Stimulated activated CD8-positive, alpha-beta memory T cell treated with anti-CD3 and anti-CD28 coated beads, Interleukin-15, amount 100 ng/mL, for 24 hours (primary cell): ENCODE measurements around the gene ATAT1.

ENCODE experiments used
- DNase-seq: peaks from one replicate; pipeline ENCODE4 v3.0.0-alpha.2; 2020; ENCODE audit warnings: low read depth

The ATAT1 gene

DNA sequence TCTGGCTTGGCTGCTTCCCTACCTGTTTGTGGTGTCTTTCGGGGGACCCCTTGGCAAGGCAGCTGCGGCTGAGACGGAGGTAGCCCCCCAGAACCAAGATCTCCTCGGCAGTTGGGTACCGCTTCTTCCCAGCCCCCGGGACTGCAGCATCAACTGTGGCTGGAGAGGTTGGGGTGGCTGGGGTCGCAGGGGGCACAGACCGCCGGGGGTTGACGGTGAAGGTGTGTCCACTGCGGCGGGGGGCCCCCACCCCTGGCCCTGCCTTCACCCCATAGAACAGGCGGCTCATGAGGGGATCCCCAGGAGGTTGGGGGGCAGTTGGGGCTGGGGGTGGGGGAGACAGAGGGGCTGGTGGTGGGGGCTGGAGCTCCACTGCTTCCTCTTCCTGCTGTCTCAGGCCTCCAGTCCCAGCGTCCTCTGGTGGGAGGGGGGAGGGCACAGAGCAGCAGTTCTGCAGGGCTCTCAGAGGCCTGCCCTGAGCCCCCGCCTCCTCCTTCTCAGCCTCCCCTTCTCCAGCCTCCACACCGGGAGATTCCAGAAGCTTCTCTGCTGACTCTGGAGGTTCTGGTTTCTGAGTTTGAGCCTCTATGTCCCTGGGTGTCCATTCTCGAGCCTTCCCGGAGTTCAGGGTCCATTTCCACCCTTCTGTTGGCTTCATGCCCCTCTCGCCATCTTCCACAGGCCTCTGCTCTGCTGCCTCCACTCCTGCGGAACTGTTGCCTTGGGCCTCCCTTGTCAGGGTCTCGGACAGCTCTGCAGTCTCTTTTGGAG lies 57.9 kb downstream of the ATAT1 start:
- no peak for DNase-seq

- no peak for DNase-seq
Observed at GRCh38 chr6:30685157-30686008, 58.7 kb downstream of the ATAT1 start.

DNA sequence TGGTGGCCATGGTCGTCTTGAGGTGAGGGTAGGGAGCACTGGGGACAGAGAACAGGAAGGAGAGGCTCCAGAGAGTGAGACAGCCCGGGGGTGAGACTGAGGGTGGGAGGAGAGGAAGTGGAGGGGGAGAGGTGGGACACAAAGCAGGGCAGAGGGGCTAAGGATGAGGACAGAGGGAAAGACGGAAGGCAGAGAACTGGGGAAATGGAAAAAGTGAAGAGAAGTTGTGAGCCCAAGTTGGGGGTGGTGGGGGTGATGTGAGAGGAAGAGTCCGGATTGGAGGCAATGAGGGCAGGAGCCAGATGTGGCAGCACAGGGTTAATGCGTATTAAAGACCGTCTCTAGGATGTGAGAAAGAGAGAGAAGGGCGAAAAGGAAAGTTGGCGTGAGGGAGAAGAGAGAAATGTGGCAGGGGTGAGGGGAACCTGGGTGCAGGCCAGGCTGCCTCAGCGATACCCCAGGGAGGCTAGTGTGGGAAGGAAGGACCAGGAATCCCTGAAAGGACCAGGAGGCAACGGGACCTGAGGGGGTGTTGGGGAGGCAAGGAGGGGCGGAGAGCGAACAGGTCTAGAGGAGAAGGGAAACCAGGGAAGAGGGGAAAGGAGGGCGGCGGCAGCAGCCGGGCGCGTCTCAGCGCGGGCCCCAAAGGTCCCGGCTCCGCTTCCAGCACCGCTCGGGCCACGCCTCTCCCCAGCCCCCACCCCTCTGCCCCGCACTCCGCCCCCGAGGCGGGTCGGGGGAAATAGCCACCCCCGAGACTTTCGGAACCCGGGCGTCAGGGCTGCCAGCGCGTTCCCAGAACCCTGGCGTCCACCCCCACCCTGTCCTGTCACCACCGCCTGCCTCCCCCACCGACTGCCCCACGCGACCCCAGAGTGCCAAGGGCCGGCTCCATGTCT lies 59.6 kb downstream of the ATAT1 start, which contains the start of gene PPP1R18:
Gene PPP1R18 (minus strand): TSS at position 637 of the 899 bp plus-strand sequence. CDS start 627 bp downstream, at position 10.
- peak; percentile 66 for DNase-seq

- peak; percentile 61 for DNase-seq
Observed at GRCh38 chr6:30686908-30687658, 60.4 kb downstream of the ATAT1 start.

DNA sequence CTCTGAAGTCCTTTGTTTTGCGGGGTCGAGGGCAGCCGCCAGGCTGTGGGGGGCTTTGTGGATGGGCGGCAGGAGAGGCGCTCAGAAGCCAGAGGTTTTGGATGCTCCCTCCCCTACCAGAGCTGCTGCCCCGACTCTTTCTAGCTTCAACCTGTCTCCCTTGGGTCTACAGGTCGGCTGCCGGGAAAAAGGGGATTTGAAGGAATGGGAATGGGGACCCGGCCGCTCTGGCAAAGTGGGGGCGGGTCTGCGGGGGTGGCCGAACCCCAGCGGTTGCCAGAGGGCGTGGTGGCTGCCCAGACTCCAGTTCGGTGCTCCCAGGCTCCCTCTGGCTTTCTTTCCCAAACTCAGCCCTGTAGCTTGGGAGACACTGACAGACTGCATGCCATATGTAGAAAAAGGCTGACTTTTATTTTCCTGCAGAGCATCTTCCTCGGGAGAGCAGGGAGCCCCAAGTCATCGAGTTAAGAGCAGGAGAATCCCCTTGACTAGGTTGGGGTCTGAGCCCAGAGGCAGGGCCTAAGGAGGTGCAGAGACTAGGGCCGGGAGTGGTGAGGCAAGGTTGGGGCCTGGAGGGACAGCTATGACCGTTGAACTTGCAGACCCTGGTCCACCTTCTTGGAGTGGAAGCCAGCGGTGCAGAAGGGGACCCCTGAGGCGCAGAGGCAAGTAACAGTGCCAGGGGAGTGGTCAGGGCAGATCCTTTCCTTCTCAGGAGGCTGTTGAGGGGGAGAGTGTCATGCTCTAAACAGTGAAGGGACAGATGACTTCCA lies 61.2 kb downstream of the ATAT1 start:
- no peak for DNase-seq

DNA sequence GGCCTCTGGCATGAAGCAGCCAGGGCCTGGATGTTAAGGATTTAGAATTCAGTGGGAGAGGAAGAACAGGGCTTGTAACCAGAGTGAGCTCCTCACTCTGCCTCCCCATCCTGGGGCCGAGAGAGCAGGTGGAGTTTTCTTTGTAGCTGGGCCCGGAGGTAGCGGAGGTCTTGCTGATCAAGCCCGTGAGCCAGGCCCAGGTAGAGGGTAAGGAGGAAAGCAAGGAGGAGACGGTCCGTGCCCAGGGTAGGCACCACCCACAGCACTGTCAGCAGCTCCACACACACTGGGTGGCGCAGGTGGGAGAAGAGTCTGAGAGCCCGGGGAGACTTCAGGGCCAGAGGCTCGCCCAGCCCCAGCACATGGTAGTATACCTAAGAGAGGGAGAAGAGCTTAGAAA lies 61.9 kb downstream of the ATAT1 start:
- no peak for DNase-seq

GRCh38 chr6:30689022-30689865 lies 62.6 kb downstream of the ATAT1 start:
- DNase-seq, result no peak

DNA sequence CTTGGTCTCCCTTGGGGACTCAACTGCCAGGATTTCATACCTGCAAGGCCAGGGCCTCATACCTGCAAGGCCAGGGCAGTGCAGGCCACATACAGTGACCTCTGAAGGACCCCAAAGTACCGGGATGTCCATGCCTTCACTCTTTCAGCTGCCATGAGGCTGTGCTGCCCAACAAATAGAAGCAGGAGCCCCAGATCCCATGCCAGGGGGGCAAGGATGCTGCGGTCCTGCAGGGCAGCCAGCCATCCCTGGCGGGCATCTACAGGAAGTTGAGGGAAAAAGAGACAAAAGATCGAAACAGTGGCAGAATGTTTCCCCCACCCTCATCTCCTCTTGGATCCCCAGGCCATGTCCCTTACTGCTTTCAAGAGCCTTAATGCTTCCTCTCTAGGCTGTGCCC lies 63.3 kb downstream of the ATAT1 start:
- DNase-seq, result no peak

GRCh38 chr6:30690403-30691207 lies 63.9 kb downstream of the ATAT1 start, which contains the start of gene NRM:
Gene NRM, minus strand, starts transcription at chr6:30690984. Its CDS starts 10 bp downstream, at chr6:30690974.
- peak; percentile 55 for DNase-seq

- no peak for DNase-seq
Observed at GRCh38 chr6:30691208-30691847, 64.7 kb downstream of the ATAT1 start.
